Astrocyte (in vitro differentiated cells and primary cell): ENCODE results near the gene CIDEC.

ENCODE experiments used
- CTCF ChIP-seq: IDR thresholded peaks from 2 replicates; pipeline ENCODE4 v1.5.1; 2011; ENCODE audit warnings: low read depth, mild to moderate bottlenecking, inconsistent platforms, low read length, moderate library complexity; ENCODE audit not compliant: insufficient read depth
- EZH2 ChIP-seq: IDR thresholded peaks from 2 replicates; pipeline ENCODE4 v1.6.1; 2012; ENCODE audit warnings: mild to moderate bottlenecking, low read length, inconsistent platforms; ENCODE audit not compliant: insufficient read depth

GRCh38 chr3:9838856-9839255, 41.2 kb downstream of the CIDEC start:
- TF ChIP-seq CTCF (no peak), EZH2 (no peak)
